Astrocyte (in vitro differentiated cells and primary cell): Measurements from ENCODE around the gene TRMT61A. TPM values are rescaled to one million over a fixed set of nuclear protein-coding genes. Genes with fewer than 3 reads are reported as not detected.

Source experiments
- DNase-seq: peaks from one replicate; pipeline ENCODE4 v3.0.0-alpha.2; 2010; ENCODE audit warnings: low read depth
- FAIRE-seq: peaks from 2 replicates; lab custom pipeline; 2011; peaks lifted over from hg19 to GRCh38; lab: Jason Lieb, UNC
- H2AFZ ChIP-seq: 2 replicates; pipeline ENCODE4 v1.6.0; 2012; ENCODE audit warnings: low read depth, low read length, inconsistent platforms
- H3K27ac ChIP-seq: 2 replicates; pipeline ENCODE4 v1.5.1; 2011; ENCODE audit warnings: low read depth, low read length, inconsistent platforms
- H3K27me3 ChIP-seq: 2 replicates; pipeline ENCODE4 v1.6.0; 2011; ENCODE audit warnings: low read length, inconsistent platforms; ENCODE audit not compliant: insufficient read depth
- H3K36me3 ChIP-seq: 2 replicates; pipeline ENCODE4 v1.5.1; 2011; ENCODE audit warnings: low read length, inconsistent platforms; ENCODE audit not compliant: insufficient read depth
- H3K4me1 ChIP-seq: 2 replicates; pipeline ENCODE4 v1.5.1; 2011; ENCODE audit warnings: low read length, inconsistent platforms; ENCODE audit not compliant: insufficient read depth
- H3K4me2 ChIP-seq: 2 replicates; pipeline ENCODE4 v1.6.0; 2012; ENCODE audit warnings: low read length, inconsistent platforms
- H3K4me3 ChIP-seq: 2 replicates; pipeline ENCODE4 v1.5.1; 2011; ENCODE audit warnings: low read depth, mild to moderate bottlenecking, low read length, inconsistent platforms; ENCODE audit not compliant: insufficient read depth
- H3K79me2 ChIP-seq: 2 replicates; pipeline ENCODE4 v1.6.0; 2012; ENCODE audit warnings: mild to moderate bottlenecking, low read length, inconsistent platforms; ENCODE audit not compliant: insufficient read depth
- H3K9ac ChIP-seq: 2 replicates; pipeline ENCODE4 v1.6.0; 2012; ENCODE audit warnings: mild to moderate bottlenecking, low read length, inconsistent platforms
- H3K9me3 ChIP-seq: 2 replicates; pipeline ENCODE4 v1.5.1; 2012; ENCODE audit warnings: low read depth, mild to moderate bottlenecking, low read length, inconsistent platforms; ENCODE audit not compliant: insufficient read depth
- H4K20me1 ChIP-seq: 2 replicates; pipeline ENCODE4 v1.6.0; 2012; ENCODE audit warnings: low read length, inconsistent platforms; ENCODE audit not compliant: insufficient read depth
- H3K27ac Mint-ChIP-seq: one replicate; pipeline ENCODE4 v1.8.0; 2021; ENCODE audit warnings: mild to moderate bottlenecking, mixed read lengths; ENCODE audit not compliant: unreplicated experiment
- H3K27me3 Mint-ChIP-seq: one replicate; pipeline ENCODE4 v1.8.0; 2021; ENCODE audit warnings: low read depth, mixed read lengths; ENCODE audit not compliant: unreplicated experiment
- H3K36me3 Mint-ChIP-seq: one replicate; pipeline ENCODE4 v1.8.0; 2021; ENCODE audit warnings: low read depth, mixed read lengths; ENCODE audit not compliant: unreplicated experiment
- H3K4me1 Mint-ChIP-seq: one replicate; pipeline ENCODE4 v1.8.0; 2021; ENCODE audit warnings: low read depth, mixed read lengths; ENCODE audit not compliant: unreplicated experiment
- H3K4me3 Mint-ChIP-seq: one replicate; pipeline ENCODE4 v1.8.0; 2021; ENCODE audit warnings: mild to moderate bottlenecking, moderate library complexity, mixed read lengths; ENCODE audit not compliant: unreplicated experiment
- H3K9me3 Mint-ChIP-seq: one replicate; pipeline ENCODE4 v1.8.0; 2021; ENCODE audit warnings: mild to moderate bottlenecking, mixed read lengths; ENCODE audit not compliant: unreplicated experiment
- CTCF ChIP-seq: IDR thresholded peaks from 2 replicates; pipeline ENCODE4 v1.5.1; 2011; ENCODE audit warnings: low read depth, mild to moderate bottlenecking, inconsistent platforms, low read length, moderate library complexity; ENCODE audit not compliant: insufficient read depth
- EZH2 ChIP-seq: IDR thresholded peaks from 2 replicates; pipeline ENCODE4 v1.6.1; 2012; ENCODE audit warnings: mild to moderate bottlenecking, low read length, inconsistent platforms; ENCODE audit not compliant: insufficient read depth
- total RNA-seq: library from RNA; stranded (reverse); gene quantifications from 2 replicates; pipeline ENCODE4 v1.2.1, GENCODE V29; 2021

The TRMT61A gene
- total RNA-seq, 1 donor from 2014 or later = 12.4 TPM

GRCh38 chr14:103533999-103534575 lies 5.1 kb downstream of the TRMT61A start:
- no peaks in the 10 kb centered on the region for H3K36me3 ChIP-seq
- Mint-ChIP-seq H3K36me3 (peaks cover 6% of the 10 kb centered on the region), H3K27me3 (no peaks in the 10 kb centered on the region), H3K4me3 (no peak overlapping the region), H3K27ac (no peak overlapping the region), H3K9me3 (no peaks in the 10 kb centered on the region), H3K4me1 (peaks cover 9% of the 10 kb centered on the region)
- no peaks in the 10 kb centered on the region for H3K9me3 ChIP-seq
- H3K27me3 ChIP-seq = no peaks in the 10 kb centered on the region
- no peak overlapping the region for H3K4me3 ChIP-seq
- peaks cover 8% of the 10 kb centered on the region for H3K4me1 ChIP-seq
- H3K9ac ChIP-seq = no peak overlapping the region
- no peak overlapping the region for H3K4me2 ChIP-seq
- no peak for DNase-seq
- H3K79me2 ChIP-seq = peaks cover 37% of the 10 kb centered on the region
- H4K20me1 ChIP-seq = peaks cover 47% of the 10 kb centered on the region
- FAIRE-seq = no peak
- no peak overlapping the region for H2AFZ ChIP-seq
- TF ChIP-seq CTCF = no peak
- no peak for TF ChIP-seq EZH2
- no peak overlapping the region for H3K27ac ChIP-seq

GRCh38 chr14:103534576-103535061 lies 5.6 kb downstream of the TRMT61A start:
- H3K4me2 ChIP-seq = no peak overlapping the region
- FAIRE-seq (no peak), DNase-seq (no peak)
- H3K4me1 ChIP-seq = peaks cover 8% of the 10 kb centered on the region
- H3K27ac ChIP-seq = no peak overlapping the region
- H3K36me3 ChIP-seq = no peaks in the 10 kb centered on the region
- no peaks in the 10 kb centered on the region for H3K9me3 ChIP-seq
- H2AFZ ChIP-seq = no peak overlapping the region
- H3K36me3 Mint-ChIP-seq = peaks cover 6% of the 10 kb centered on the region
- no peaks in the 10 kb centered on the region for H3K27me3 Mint-ChIP-seq
- peaks cover 9% of the 10 kb centered on the region for H3K4me1 Mint-ChIP-seq
- H3K9me3 Mint-ChIP-seq = no peaks in the 10 kb centered on the region
- H3K4me3 ChIP-seq = no peak overlapping the region
- peaks cover 46% of the 10 kb centered on the region for H4K20me1 ChIP-seq
- H3K27ac Mint-ChIP-seq = no peak overlapping the region
- no peaks in the 10 kb centered on the region for H3K27me3 ChIP-seq
- H3K79me2 ChIP-seq = peaks cover 31% of the 10 kb centered on the region
- TF ChIP-seq CTCF (no peak), EZH2 (no peak)
- no peak overlapping the region for H3K4me3 Mint-ChIP-seq
- H3K9ac ChIP-seq = no peak overlapping the region

GRCh38 chr14:103535081-103535890 lies 6.3 kb downstream of the TRMT61A start:
- no peak overlapping the region for H3K9ac ChIP-seq
- H3K27ac ChIP-seq = no peak overlapping the region
- DNase-seq = no peak
- no peak overlapping the region for H2AFZ ChIP-seq
- FAIRE-seq = no peak
- Mint-ChIP-seq H3K4me3 (no peak overlapping the region), H3K36me3 (peaks cover 4% of the 10 kb centered on the region), H3K27me3 (no peaks in the 10 kb centered on the region), H3K4me1 (peaks cover 8% of the 10 kb centered on the region), H3K27ac (no peak overlapping the region), H3K9me3 (no peaks in the 10 kb centered on the region)
- H3K4me2 ChIP-seq = no peak overlapping the region
- H3K4me3 ChIP-seq = no peak overlapping the region
- no peaks in the 10 kb centered on the region for H3K27me3 ChIP-seq
- no peaks in the 10 kb centered on the region for H3K36me3 ChIP-seq
- H3K9me3 ChIP-seq = no peaks in the 10 kb centered on the region
- peaks cover 25% of the 10 kb centered on the region for H3K79me2 ChIP-seq
- peaks cover 6% of the 10 kb centered on the region for H3K4me1 ChIP-seq
- TF ChIP-seq CTCF = no peak
- TF ChIP-seq EZH2 = no peak
- H4K20me1 ChIP-seq = peaks cover 40% of the 10 kb centered on the region
